ENCODE measurements around the gene GFRA4. TPM values are rescaled to one million over a fixed set of nuclear protein-coding genes. Genes with fewer than 3 reads are reported as not detected.

GFRA4 gene
- total RNA-seq, 4 donors from 2014 or later, result not detected

DNA sequence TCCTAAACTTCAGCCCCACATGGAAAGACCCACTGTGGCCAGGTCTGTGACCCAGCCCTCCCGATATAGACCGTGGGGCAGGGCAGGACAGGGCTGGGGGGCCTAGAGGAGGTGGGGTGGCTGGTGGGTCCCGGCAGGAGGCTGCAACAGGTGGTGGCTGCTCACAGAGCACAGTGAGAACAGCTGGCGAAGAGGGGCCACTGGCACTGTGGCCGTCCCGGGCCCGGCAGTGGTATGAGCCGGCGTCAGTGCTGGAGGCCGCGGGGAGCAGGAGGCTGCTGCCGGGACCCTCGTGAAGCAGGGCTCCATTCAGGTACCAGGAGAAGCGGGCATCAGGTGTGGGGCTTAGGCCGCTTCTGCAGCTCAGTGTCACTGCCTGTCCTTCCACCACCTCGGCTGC, 35.8 kb upstream of the GFRA4 start:
- TF ChIP-seq, protein P1, sequence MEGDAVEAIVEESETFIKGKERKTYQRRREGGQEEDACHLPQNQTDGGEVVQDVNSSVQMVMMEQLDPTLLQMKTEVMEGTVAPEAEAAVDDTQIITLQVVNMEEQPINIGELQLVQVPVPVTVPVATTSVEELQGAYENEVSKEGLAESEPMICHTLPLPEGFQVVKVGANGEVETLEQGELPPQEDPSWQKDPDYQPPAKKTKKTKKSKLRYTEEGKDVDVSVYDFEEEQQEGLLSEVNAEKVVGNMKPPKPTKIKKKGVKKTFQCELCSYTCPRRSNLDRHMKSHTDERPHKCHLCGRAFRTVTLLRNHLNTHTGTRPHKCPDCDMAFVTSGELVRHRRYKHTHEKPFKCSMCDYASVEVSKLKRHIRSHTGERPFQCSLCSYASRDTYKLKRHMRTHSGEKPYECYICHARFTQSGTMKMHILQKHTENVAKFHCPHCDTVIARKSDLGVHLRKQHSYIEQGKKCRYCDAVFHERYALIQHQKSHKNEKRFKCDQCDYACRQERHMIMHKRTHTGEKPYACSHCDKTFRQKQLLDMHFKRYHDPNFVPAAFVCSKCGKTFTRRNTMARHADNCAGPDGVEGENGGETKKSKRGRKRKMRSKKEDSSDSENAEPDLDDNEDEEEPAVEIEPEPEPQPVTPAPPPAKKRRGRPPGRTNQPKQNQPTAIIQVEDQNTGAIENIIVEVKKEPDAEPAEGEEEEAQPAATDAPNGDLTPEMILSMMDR (IDR thresholded peaks at IDR 0.05), result no peak
- no peak for ATAC-seq (ENCODE audit: low FRiP score)

DNA sequence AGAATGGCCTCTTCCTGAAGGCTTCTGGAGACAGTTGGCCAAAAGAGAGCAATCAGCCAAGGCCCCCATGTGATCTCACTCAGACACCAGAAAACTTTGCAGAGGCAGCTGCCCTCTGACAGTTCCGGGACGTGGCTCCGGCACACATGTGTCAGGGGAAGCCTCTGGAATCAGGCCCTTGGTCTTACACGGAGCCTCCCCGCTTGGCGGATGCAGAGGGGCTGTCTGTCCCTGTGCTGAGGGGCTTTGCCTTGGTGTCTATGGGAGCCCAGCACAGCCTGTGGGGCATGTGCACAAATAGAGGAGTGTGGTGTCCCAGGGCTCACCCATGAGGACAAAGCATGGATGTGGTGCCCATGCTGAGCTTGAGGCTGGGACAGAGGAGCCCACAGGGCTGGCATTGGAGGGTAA, 35.4 kb upstream of the GFRA4 start:
- TF ChIP-seq, protein P1 (IDR thresholded peaks at IDR 0.05), result no peak
- no peak for DNase-seq (ENCODE audit: low spot score)
- ATAC-seq (ENCODE audit: low FRiP score), result no peak

More for the DNA sequence above, 35.8 kb upstream of the GFRA4 start:
- DNase-seq (ENCODE audit: low spot score), result no peak

DNA sequence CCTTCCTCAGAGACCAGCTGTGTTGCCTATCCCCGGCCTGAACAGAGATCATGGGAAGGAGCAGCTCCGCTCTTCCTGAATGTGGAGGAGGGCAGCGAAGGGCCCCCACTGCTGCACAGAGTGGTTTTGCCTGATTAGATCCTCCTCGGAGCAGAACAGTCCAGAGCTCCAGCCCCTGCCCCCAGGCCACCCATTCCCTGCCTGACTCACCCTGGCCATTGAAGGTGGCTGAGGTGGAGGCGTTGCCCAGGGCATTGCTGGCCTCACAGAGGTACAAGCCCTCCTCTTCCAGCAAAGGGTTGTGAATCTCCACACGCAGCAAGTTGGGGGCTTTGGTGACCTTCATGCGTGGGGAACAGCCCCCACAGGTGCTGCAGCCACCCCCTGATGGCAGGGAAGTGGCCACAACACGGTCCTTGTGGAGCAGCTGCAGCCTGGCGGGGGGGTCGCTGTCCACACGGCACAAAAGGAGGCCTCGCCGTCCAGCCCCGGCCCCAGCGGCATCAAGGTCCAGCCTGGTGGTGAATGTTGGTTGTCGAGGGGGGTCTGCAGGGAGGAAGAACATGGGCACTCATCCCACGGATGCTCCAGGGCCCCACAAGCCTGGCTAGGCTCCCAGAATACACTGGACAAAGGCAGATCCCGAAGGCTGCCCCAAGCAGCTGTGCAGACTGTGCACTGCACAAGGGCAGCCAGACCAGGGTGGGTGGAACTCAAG, 34.5 kb upstream of the GFRA4 start:
- no peak for DNase-seq (ENCODE audit: low spot score)
- TF ChIP-seq, protein P1 (IDR thresholded peaks at IDR 0.05), result no peak
- ATAC-seq (ENCODE audit: low FRiP score), result no peak

DNA sequence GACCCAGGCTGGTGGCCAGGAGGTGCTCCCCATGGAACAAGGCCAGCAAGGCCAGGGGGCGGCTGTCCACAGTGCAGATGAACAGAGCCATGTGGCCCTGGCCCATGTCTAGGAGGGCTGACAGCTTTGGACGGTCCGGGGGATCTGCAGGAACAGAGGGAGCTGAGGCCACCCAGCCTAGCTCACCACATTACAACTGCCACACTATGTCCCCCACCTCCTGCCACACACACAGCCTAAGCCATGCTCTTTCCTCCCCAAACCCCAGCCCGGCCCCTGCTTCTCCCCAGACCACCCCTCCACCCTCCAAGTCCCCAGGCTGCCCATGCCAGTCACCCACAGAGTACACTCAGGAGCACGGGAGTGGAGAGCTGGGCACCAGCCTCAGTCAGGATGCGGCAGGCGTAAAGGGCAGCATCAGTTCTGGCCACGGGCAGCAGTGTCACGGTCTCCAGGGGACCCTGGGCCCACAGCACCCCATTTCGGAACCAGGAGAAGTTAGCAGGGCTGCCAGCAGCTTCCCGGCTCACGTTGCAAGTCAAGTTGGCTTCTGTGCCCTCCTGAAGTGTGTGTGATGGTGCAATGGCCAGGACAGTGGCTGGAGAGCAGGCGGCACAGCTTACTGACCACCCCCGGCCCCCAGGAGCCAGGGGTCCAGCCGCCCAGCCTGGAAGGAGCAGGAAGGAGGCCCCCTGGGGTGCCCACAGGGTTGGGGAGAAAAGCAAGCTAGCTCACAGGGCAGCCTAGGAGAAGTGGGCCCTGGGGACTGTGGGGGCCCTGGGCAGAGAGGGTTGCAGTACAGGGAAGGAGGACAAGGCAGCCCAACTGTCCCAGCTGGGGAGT, 33.8 kb upstream of the GFRA4 start:
- ATAC-seq (ENCODE audit: low FRiP score) (no peak), DNase-seq (ENCODE audit: low spot score) (no peak)
- TF ChIP-seq, protein P1 (IDR thresholded peaks at IDR 0.05), result no peak

DNA sequence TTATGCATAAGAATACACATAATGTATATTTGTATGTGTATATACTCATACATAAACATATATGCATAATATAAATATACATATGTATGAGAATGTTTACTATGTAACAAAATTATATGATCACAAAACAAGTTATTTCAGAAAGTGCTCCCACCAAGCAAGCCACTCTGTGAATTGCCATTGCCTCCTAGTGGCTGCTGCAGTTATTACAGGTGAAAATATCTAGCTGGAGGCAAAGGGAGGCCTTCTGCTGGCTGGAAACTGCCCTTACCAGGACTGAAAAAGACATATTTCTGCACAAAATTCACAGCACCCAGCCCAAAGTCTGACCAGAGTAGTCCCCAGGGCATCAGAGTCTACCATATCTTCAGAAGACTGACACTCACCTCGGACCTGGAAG, 33.0 kb upstream of the GFRA4 start:
- TF ChIP-seq, protein P1 (IDR thresholded peaks at IDR 0.05), result no peak

DNA sequence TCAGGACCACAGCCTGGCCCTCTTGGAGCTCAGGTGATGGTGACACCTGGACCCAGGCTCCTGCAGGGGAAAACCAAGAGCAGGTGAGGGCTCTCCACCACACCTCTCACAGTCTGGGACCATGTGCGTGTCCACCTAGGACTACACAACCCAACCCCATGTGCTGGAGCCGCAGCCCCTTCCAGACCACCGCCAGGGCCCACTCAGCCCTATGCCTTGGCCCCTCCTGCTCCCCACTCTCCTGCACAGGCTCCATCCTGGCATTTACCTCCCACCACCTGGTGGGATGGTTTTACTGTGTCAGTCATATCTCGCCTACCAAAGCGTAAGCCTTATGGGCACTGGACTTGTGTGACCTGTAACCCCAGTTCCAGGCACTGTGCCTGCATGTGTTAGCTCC, 31.7 kb upstream of the GFRA4 start:
- ATAC-seq (ENCODE audit: low FRiP score) (no peak), DNase-seq (ENCODE audit: low spot score) (no peak)
- TF ChIP-seq, protein P1 (IDR thresholded peaks at IDR 0.05), result no peak

More for the DNA sequence above, 33.0 kb upstream of the GFRA4 start:
- ATAC-seq (ENCODE audit: low FRiP score) (no peak), DNase-seq (ENCODE audit: low spot score) (no peak)

Measured in omental fat pad (tissue), 4 donors.